Urothelium cell line (cell line): ENCODE results near the gene TEDC2.
A peak's percentile ranks its signal among the peaks of the same experiment; 100 is the strongest.
"Not testable (repeated sequence)": the region's sequence is repeated elsewhere in the genome, so short reads cannot be mapped to it uniquely, and the experiment has no call there.

Experiments used
- DNase-seq: peaks from one replicate; pipeline ENCODE4 v3.0.0; 2011; ENCODE audit warnings: low spot score, mixed read lengths
- FAIRE-seq: peaks from 2 replicates; lab custom pipeline; 2011; peaks lifted over from hg19 to GRCh38; lab: Jason Lieb, UNC

Gene TEDC2

GRCh38 chr16:2475413-2476344, 15.8 kb downstream of the TEDC2 start:
- FAIRE-seq (no peak), DNase-seq (peak; percentile 47)

GRCh38 chr16:2476345-2476720, 16.4 kb downstream of the TEDC2 start:
- no peak for DNase-seq
- no peak for FAIRE-seq

- DNase-seq (no peak), FAIRE-seq (no peak)
These were observed 16.8 kb downstream of the TEDC2 start for GRCh38 chr16:2476741-2477140.

GRCh38 chr16:2477327-2477726, 17.4 kb downstream of the TEDC2 start:
- FAIRE-seq, result no peak
- no peak for DNase-seq

GRCh38 chr16:2478279-2478678, 18.4 kb downstream of the TEDC2 start:
- FAIRE-seq (no peak), DNase-seq (no peak)

GRCh38 chr16:2479996-2480395, 20.1 kb downstream of the TEDC2 start:
- FAIRE-seq, DNase-seq: not testable (repeated sequence)

GRCh38 chr16:2480948-2481347, 21.0 kb downstream of the TEDC2 start:
- no peak for DNase-seq
- no peak for FAIRE-seq

GRCh38 chr16:2481676-2482075, 21.8 kb downstream of the TEDC2 start:
- DNase-seq, result no peak

GRCh38 chr16:2482249-2482648, 22.3 kb downstream of the TEDC2 start:
- FAIRE-seq (no peak), DNase-seq (no peak)

More at GRCh38 chr16:2481676-2482075, 21.8 kb downstream of the TEDC2 start:
- no peak for FAIRE-seq

GRCh38 chr16:2482708-2483534, 23.0 kb downstream of the TEDC2 start:
- FAIRE-seq (no peak), DNase-seq (no peak)

- no peak for DNase-seq
- no peak for FAIRE-seq
These were observed 24.3 kb downstream of the TEDC2 start for GRCh38 chr16:2483939-2484897.

- no peak for DNase-seq
- no peak for FAIRE-seq
These were observed 25.1 kb downstream of the TEDC2 start for GRCh38 chr16:2484898-2485508.

- DNase-seq (no peak), FAIRE-seq (no peak)
These were observed 26.1 kb downstream of the TEDC2 start for GRCh38 chr16:2485811-2486507.

GRCh38 chr16:2486645-2487516, 27.0 kb downstream of the TEDC2 start:
- no peak for DNase-seq
- FAIRE-seq, result no peak

- no peak for DNase-seq
- FAIRE-seq, result no peak
These were observed 27.6 kb downstream of the TEDC2 start for GRCh38 chr16:2487517-2487842.

- no peak for DNase-seq
- no peak for FAIRE-seq
These were observed 28.1 kb downstream of the TEDC2 start for GRCh38 chr16:2487903-2488531.

- DNase-seq (no peak), FAIRE-seq (no peak)
These were observed 29.7 kb downstream of the TEDC2 start for GRCh38 chr16:2489581-2489980.
